Osteocyte (in vitro differentiated cells): Measurements from ENCODE around the gene HPSE2. TPM values are rescaled to one million over a fixed set of nuclear protein-coding genes. Genes with fewer than 3 reads are reported as not detected.

Experiments used
- DNase-seq: peaks from one replicate; pipeline ENCODE4 v3.0.0; 2021; ENCODE audit warnings: mixed read lengths; ENCODE audit not compliant: unreplicated experiment; ENCODE audit errors: extremely low spot score
- H3K27ac Mint-ChIP-seq: one replicate; pipeline ENCODE4 v1.8.0; 2021; ENCODE audit warnings: mild to moderate bottlenecking, mixed read lengths; ENCODE audit not compliant: unreplicated experiment
- H3K27me3 Mint-ChIP-seq: one replicate; pipeline ENCODE4 v1.8.0; 2021; ENCODE audit warnings: mixed read lengths; ENCODE audit not compliant: unreplicated experiment
- H3K36me3 Mint-ChIP-seq: one replicate; pipeline ENCODE4 v1.8.0; 2021; ENCODE audit warnings: mixed read lengths; ENCODE audit not compliant: unreplicated experiment
- H3K4me1 Mint-ChIP-seq: one replicate; pipeline ENCODE4 v1.8.0; 2021; ENCODE audit warnings: mixed read lengths; ENCODE audit not compliant: unreplicated experiment
- H3K4me3 Mint-ChIP-seq: one replicate; pipeline ENCODE4 v1.8.0; 2021; ENCODE audit warnings: mild to moderate bottlenecking, moderate library complexity, mixed read lengths; ENCODE audit not compliant: unreplicated experiment
- H3K9me3 Mint-ChIP-seq: one replicate; pipeline ENCODE4 v1.8.0; 2021; ENCODE audit warnings: mixed read lengths; ENCODE audit not compliant: unreplicated experiment
- CTCF ChIP-seq: fragments of 200-600 bp; sonication (generic); IDR thresholded peaks from 2 replicates; pipeline ENCODE4 v1.5.0; 2021; ENCODE audit warnings: antibody characterized with exemption, mild to moderate bottlenecking, moderate library complexity
- total RNA-seq: library from RNA; stranded (reverse); gene quantifications from 2 replicates; pipeline ENCODE4 v1.2.1, GENCODE V29; 2021

HPSE2 gene
- total RNA-seq, 1 donor from 2014 or later, result not detected

- Mint-ChIP-seq H3K27ac (no peak overlapping the region), H3K4me3 (no peak overlapping the region), H3K9me3 (no peaks in the 10 kb centered on the region), H3K27me3 (no peaks in the 10 kb centered on the region), H3K36me3 (no peaks in the 10 kb centered on the region), H3K4me1 (no peaks in the 10 kb centered on the region)
- DNase-seq, result no peak
- TF ChIP-seq CTCF, result no peak
These were observed 350.3 kb downstream of the HPSE2 start for GRCh38 chr10:98885378-98885777.

- no peaks in the 10 kb centered on the region for H3K9me3 Mint-ChIP-seq
- H3K27ac Mint-ChIP-seq, result no peak overlapping the region
- H3K27me3 Mint-ChIP-seq, result no peaks in the 10 kb centered on the region
- no peak for DNase-seq
- no peaks in the 10 kb centered on the region for H3K36me3 Mint-ChIP-seq
- no peaks in the 10 kb centered on the region for H3K4me1 Mint-ChIP-seq
- H3K4me3 Mint-ChIP-seq, result no peak overlapping the region
- no peak for TF ChIP-seq CTCF
These were observed 353.9 kb downstream of the HPSE2 start for GRCh38 chr10:98881789-98882188.

GRCh38 chr10:98880971-98881370 lies 354.7 kb downstream of the HPSE2 start:
- Mint-ChIP-seq H3K9me3 (no peaks in the 10 kb centered on the region), H3K27me3 (no peaks in the 10 kb centered on the region), H3K36me3 (no peaks in the 10 kb centered on the region), H3K27ac (no peak overlapping the region), H3K4me1 (no peaks in the 10 kb centered on the region), H3K4me3 (no peak overlapping the region)
- TF ChIP-seq CTCF, result no peak
- no peak for DNase-seq

- H3K4me1 Mint-ChIP-seq, result no peaks in the 10 kb centered on the region
- no peak for TF ChIP-seq CTCF
- no peak overlapping the region for H3K27ac Mint-ChIP-seq
- no peak overlapping the region for H3K4me3 Mint-ChIP-seq
- H3K36me3 Mint-ChIP-seq, result no peaks in the 10 kb centered on the region
- DNase-seq, result no peak
- H3K27me3 Mint-ChIP-seq, result no peaks in the 10 kb centered on the region
- H3K9me3 Mint-ChIP-seq, result no peaks in the 10 kb centered on the region
These were observed 356.7 kb downstream of the HPSE2 start for GRCh38 chr10:98878921-98879320.

- no peak overlapping the region for H3K4me3 Mint-ChIP-seq
- no peak for DNase-seq
- no peaks in the 10 kb centered on the region for H3K4me1 Mint-ChIP-seq
- H3K27ac Mint-ChIP-seq, result no peak overlapping the region
- no peak for TF ChIP-seq CTCF
- H3K36me3 Mint-ChIP-seq, result no peaks in the 10 kb centered on the region
- no peaks in the 10 kb centered on the region for H3K9me3 Mint-ChIP-seq
- no peaks in the 10 kb centered on the region for H3K27me3 Mint-ChIP-seq
These were observed 357.2 kb downstream of the HPSE2 start for GRCh38 chr10:98878418-98878817.
